Uterus (tissue), 2 donors: ENCODE data around the gene C6.

Experiments
- CTCF ChIP-seq, 4 experiments: fragments of 200-600 bp in 2 of 4; fragments of 450-650 bp in 2 of 4; sonication (generic) in 2 of 4; IDR thresholded peaks; one replicate each; pipeline ENCODE4 v1.5.1; 2016 to 2019; ENCODE audit warnings: antibody characterized with exemption in 4 of 4, mild to moderate bottlenecking in 2 of 4, moderate library complexity in 1 of 4
- POLR2A ChIP-seq, 2 donors: fragments of 450-650 bp; IDR thresholded peaks; one replicate each; pipeline ENCODE4 v1.6.1; 2016; ENCODE audit warnings: antibody characterized with exemption in 2 of 2, mild to moderate bottlenecking in 1 of 2, moderate library complexity in 1 of 2

DNA sequence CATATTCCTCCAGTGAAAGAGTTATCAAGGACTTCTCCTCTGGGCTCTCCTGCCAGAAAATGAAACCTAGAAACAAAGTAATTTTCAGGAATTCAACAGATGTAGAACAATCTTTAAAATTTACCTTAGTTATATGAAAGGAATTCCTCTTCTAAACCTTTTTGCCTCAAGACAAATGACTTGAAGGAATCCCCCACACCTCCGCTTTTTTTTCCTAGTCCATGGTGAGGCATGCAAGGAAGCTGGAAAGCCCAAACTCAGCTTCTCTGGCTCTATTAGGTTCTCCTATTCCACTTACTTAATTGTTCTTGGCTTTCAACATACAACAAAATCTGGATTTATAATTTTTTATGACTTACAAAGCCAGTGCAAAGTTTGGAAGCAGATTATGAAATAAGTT is 27.2 kb downstream of the C6 start:
- no peak for TF ChIP-seq POLR2A (IDR thresholded peaks at IDR 0.05)
- TF ChIP-seq CTCF (IDR thresholded peaks at IDR 0.05): no peak
